K562 (cell line): ENCODE measurements around the gene ELOVL7. TPM values are rescaled to one million over a fixed set of nuclear protein-coding genes. Genes with fewer than 3 reads are reported as not detected.

Experiments used
- E2F3 ChIP-seq: fragments of 250-450 bp; sonication (Bioruptor Pico); IDR thresholded peaks from 2 replicates; pipeline ENCODE4 v1.4.0; 2020; ENCODE audit warnings: mild to moderate bottlenecking
- FOXA3 ChIP-seq, 2 experiments: fragments of 450-650 bp in 1 of 2; sonication (generic) in 1 of 2; formaldehyde crosslinking; IDR thresholded peaks in 1 of 2; conservative IDR thresholded peaks in 1 of 2; 2 replicates each; pipeline versions ENCODE4 v1.4.0 to v1.8.0; 2020 to 2022; ENCODE audit warnings: mild to moderate bottlenecking in 2 of 2, missing genetic modification reagents in 1 of 2
- FOXK1 ChIP-seq: sonication (generic); formaldehyde crosslinking; IDR thresholded peaks from 2 replicates; pipeline ENCODE4 v1.8.0; 2022; ENCODE audit warnings: missing genetic modification reagents, mild to moderate bottlenecking, borderline replicate concordance
- GTF2F1 ChIP-seq: IDR thresholded peaks from 2 replicates; pipeline ENCODE4 v1.6.1; 2011; ENCODE audit warnings: low read depth, low read length, improper control_type of control experiment
- KLF1 ChIP-seq: fragments of 450-650 bp; IDR thresholded peaks from 2 replicates; pipeline ENCODE4 v1.6.1; 2016; ENCODE audit warnings: missing genetic modification characterization, missing compliant biosample characterization
- POLR2B ChIP-seq: fragments of 450-650 bp; IDR thresholded peaks from 2 replicates; pipeline ENCODE4 v1.6.1; 2018; ENCODE audit warnings: low read depth; ENCODE audit not compliant: partially characterized antibody
- RBBP5 ChIP-seq: fragments of 200-600 bp; sonication (generic); IDR thresholded peaks from 2 replicates; pipeline ENCODE4 v1.6.1; 2012; ENCODE audit warnings: borderline replicate concordance, mild to moderate bottlenecking, low read length, control low read depth, inconsistent platforms; ENCODE audit not compliant: insufficient read depth, poor library complexity, severe bottlenecking
- TAF15 ChIP-seq: fragments of 200-400 bp; formaldehyde crosslinking; IDR thresholded peaks from 2 replicates; pipeline ENCODE4 v1.6.1; 2017; ENCODE audit warnings: mild to moderate bottlenecking, low read depth, low read length, moderate library complexity
- TAF9B ChIP-seq: fragments of 450-650 bp; IDR thresholded peaks from 2 replicates; pipeline ENCODE4 v1.6.1; 2018; ENCODE audit warnings: mild to moderate bottlenecking; ENCODE audit not compliant: partially characterized antibody
- TBP ChIP-seq: optimal IDR thresholded peaks from 2 replicates; pipeline ENCODE3; 2011; ENCODE audit warnings: low read depth, low read length, improper control_type of control experiment
- ZC3H8 ChIP-seq: fragments of 450-650 bp; IDR thresholded peaks from 2 replicates; pipeline ENCODE4 v1.6.1; 2017
- ZNF174 ChIP-seq: fragments of 250-450 bp; sonication (Bioruptor Pico); IDR thresholded peaks from 2 replicates; pipeline ENCODE4 v1.4.0; 2020; ENCODE audit warnings: mild to moderate bottlenecking
- polyA plus RNA-seq, 8 experiments: library from polyadenylated mRNA; depleted of rRNA in 4 of 8; stranded (reverse) in 5 of 8; unstranded in 3 of 8; fragments of >200 nt; fragmentation: Nextera tagmentation in 2 of 8; fragmentation: Illumina TruSeq in 1 of 8; extraction: Ambion mirVana in 2 of 8; extraction: Trizol in 1 of 8; gene quantifications; 2 replicates each; pipeline versions ENCODE4 v1.2.1 to v1.2.3, GENCODE V29; 2011 to 2014; ENCODE audit warnings: inconsistent platforms in 1 of 8, missing spikeins in 1 of 8
- total RNA-seq, 7 experiments: library from RNA; depleted of rRNA in 6 of 7; stranded (reverse); fragments of >200 nt in 6 of 7; fragmentation: Illumina TruSeq in 2 of 7; extraction: Trizol in 2 of 7; gene quantifications; 2 replicates each; pipeline versions ENCODE4 v1.2.1 to v1.2.3, GENCODE V29; 2011 to 2021; ENCODE audit warnings: low replicate concordance in 1 of 7
- TF ChIP-seq, protein P1 (sequence below): fragments of 450-650 bp; IDR thresholded peaks from 2 replicates; pipeline ENCODE4 v1.6.1; 2016; ENCODE audit warnings: low read depth
- TF ChIP-seq, protein P2 (sequence below): fragments of 250-450 bp; sonication (Bioruptor Pico); IDR thresholded peaks from 2 replicates; pipeline ENCODE4 v1.4.0; 2020; ENCODE audit warnings: mild to moderate bottlenecking, moderate library complexity
- TF ChIP-seq, protein P3 (sequence below): fragments of 200-800 bp; sonication (Bioruptor generic); IDR thresholded peaks from 2 replicates; pipeline ENCODE4 v1.6.1; 2017; ENCODE audit warnings: missing genetic modification characterization, missing compliant biosample characterization

Gene ELOVL7
- total and polyA plus RNA-seq, 9 of the 15 experiments (the other 6 are each of a cell fraction or from before 2014, with no cell fraction given), result 4.5 to 12.3 (median 6.9) TPM

DNA sequence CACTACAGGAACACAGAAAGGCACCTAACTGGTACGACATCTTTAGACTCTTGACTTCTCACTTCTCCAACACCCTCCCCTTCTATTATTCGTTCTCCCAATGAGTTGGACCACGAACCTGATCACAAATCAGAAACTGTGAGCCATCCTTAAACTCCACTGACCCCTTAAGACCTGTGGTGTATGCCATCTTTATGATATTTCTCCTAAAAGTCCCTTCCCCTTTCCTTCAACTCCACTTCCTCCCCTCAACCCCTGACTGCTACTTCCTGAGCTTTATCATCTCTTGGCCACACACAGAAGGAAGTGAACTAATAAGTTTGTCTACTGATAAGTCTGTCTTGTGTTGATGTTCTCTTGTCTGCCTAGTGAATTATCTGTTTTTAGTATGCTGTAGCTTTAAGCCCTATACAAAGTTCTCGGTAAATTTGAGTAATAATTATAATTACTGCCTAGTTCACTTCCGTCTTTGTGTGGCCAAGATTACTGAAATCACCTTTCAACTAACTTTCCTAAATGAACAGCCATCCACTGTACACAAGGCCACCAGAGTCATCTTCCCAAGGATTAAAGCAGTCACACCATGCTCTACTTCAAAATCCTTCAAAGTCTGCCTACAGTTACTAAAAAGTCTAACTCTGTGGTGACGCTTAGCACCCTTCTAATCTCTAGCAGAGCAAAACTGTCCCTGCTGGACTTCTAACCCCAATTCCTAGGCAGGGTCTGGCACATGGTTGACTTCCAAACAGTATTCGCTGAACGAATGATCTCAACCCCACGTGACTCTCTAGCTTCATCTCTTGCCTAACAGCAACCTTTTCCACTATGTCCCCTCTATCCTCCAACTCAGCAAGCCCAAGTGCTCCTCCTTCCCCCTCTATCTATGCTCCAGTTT lies 23.2 kb downstream of the ELOVL7 start (continued):
- TF ChIP-seq POLR2B (no peak), RBBP5 (peak; percentile 39), FOXA3 (CRISPR knock-in tag; conservative IDR thresholded peaks at IDR 0.05 in 1 of 2, IDR thresholded peaks at IDR 0.05 in 1 of 2) (peak in 1 of 2 experiments; percentile 3; a peak in 1 of 4 replicates), ZC3H8 (no peak), TAF15 (no peak), TAF9B (peak; percentile 18), KLF1 (tag) (no peak), TBP (no peak), ZNF174 (CRISPR knock-in tag) (no peak), E2F3 (CRISPR knock-in tag) (0 out of 2 replicates have a peak, but pooled peaks have one; percentile 42), GTF2F1 (no peak), FOXK1 (CRISPR knock-in tag) (no peak)
- TF ChIP-seq, protein P1, sequence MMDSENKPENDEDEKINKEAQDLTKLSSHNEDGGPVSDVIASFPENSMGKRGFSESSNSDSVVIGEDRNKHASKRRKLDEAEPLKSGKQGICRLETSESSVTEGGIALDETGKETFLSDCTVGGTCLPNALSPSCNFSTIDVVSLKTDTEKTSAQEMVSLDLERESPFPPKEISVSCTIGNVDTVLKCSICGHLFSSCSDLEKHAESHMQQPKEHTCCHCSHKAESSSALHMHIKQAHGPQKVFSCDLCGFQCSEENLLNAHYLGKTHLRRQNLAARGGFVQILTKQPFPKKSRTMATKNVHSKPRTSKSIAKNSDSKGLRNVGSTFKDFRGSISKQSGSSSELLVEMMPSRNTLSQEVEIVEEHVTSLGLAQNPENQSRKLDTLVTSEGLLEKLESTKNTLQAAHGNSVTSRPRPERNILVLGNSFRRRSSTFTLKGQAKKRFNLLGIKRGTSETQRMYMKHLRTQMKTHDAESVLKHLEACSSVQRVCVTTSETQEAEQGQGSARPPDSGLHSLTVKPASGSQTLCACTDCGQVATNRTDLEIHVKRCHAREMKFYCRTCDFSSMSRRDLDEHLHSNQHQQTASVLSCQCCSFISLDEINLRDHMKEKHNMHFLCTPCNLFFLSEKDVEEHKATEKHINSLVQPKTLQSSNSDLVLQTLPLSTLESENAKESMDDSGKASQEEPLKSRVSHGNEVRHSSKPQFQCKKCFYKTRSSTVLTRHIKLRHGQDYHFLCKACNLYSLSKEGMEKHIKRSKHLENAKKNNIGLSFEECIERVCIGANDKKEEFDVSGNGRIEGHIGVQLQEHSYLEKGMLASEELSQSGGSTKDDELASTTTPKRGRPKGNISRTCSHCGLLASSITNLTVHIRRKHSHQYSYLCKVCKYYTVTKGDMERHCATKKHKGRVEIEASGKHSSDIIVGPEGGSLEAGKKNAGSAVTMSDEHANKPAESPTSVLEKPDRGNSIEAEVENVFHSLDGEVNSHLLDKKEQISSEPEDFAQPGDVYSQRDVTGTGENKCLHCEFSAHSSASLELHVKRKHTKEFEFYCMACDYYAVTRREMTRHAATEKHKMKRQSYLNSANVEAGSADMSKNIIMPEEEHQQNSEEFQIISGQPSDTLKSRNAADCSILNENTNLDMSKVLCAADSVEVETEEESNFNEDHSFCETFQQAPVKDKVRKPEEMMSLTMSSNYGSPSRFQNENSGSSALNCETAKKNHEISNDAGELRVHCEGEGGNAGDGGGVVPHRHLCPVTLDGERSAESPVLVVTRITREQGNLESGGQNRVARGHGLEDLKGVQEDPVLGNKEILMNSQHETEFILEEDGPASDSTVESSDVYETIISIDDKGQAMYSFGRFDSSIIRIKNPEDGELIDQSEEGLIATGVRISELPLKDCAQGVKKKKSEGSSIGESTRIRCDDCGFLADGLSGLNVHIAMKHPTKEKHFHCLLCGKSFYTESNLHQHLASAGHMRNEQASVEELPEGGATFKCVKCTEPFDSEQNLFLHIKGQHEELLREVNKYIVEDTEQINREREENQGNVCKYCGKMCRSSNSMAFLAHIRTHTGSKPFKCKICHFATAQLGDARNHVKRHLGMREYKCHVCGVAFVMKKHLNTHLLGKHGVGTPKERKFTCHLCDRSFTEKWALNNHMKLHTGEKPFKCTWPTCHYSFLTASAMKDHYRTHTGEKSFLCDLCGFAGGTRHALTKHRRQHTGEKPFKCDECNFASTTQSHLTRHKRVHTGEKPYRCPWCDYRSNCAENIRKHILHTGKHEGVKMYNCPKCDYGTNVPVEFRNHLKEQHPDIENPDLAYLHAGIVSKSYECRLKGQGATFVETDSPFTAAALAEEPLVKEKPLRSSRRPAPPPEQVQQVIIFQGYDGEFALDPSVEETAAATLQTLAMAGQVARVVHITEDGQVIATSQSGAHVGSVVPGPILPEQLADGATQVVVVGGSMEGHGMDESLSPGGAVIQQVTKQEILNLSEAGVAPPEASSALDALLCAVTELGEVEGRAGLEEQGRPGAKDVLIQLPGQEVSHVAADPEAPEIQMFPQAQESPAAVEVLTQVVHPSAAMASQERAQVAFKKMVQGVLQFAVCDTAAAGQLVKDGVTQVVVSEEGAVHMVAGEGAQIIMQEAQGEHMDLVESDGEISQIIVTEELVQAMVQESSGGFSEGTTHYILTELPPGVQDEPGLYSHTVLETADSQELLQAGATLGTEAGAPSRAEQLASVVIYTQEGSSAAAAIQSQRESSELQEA, result no peak
- TF ChIP-seq, protein P2, sequence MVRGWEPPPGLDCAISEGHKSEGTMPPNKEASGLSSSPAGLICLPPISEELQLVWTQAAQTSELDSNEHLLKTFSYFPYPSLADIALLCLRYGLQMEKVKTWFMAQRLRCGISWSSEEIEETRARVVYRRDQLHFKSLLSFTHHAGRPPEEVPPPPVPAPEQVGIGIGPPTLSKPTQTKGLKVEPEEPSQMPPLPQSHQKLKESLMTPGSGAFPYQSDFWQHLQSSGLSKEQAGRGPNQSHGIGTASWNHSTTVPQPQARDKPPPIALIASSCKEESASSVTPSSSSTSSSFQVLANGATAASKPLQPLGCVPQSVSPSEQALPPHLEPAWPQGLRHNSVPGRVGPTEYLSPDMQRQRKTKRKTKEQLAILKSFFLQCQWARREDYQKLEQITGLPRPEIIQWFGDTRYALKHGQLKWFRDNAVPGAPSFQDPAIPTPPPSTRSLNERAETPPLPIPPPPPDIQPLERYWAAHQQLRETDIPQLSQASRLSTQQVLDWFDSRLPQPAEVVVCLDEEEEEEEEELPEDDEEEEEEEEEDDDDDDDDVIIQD (CRISPR knock-in tag), result no peak
- TF ChIP-seq, protein P3, sequence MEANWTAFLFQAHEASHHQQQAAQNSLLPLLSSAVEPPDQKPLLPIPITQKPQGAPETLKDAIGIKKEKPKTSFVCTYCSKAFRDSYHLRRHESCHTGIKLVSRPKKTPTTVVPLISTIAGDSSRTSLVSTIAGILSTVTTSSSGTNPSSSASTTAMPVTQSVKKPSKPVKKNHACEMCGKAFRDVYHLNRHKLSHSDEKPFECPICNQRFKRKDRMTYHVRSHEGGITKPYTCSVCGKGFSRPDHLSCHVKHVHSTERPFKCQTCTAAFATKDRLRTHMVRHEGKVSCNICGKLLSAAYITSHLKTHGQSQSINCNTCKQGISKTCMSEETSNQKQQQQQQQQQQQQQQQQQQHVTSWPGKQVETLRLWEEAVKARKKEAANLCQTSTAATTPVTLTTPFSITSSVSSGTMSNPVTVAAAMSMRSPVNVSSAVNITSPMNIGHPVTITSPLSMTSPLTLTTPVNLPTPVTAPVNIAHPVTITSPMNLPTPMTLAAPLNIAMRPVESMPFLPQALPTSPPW (CRISPR knock-in tag), result peak; percentile 26; the same call in 1 of the 2 replicates
